Myocyte (in vitro differentiated cells): Measurements from ENCODE around the gene PTPN11. TPM values are rescaled to one million over a fixed set of nuclear protein-coding genes. Genes with fewer than 3 reads are reported as not detected.
"Not testable (repeated sequence)": the region's sequence is repeated elsewhere in the genome, so short reads cannot be mapped to it uniquely, and the experiment has no call there.

Experiments used
- DNase-seq: peaks from one replicate; pipeline ENCODE4 v3.0.0-alpha.2; 2012; ENCODE audit warnings: low read depth
- total RNA-seq: library from RNA; depleted of rRNA; stranded (reverse); fragments of >200 nt; gene quantifications from 2 replicates; pipeline ENCODE4 v1.2.3, GENCODE V29; 2014

The PTPN11 gene
- total RNA-seq, 1 donor from 2014 or later: 108 TPM

DNA sequence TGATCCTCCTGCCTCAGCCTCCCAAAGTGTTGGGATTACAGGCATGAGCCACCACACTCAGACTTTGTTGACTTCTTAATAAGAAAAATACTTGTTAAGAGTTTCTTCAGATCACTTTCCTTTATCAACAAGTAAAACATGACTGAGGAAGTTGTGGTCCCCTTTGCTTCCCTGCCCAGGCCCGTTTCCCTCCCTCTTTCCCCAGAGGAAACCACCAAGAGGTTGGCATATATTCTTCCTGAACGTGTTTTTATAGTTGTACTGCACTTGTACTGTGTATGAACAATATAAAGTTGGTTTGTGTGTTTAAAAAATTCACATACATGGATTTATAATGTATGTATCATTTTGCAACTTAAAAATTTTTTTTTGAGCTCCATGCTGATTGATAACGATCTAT is 28.4 kb downstream of the PTPN11 start:
- no peak for DNase-seq

DNA sequence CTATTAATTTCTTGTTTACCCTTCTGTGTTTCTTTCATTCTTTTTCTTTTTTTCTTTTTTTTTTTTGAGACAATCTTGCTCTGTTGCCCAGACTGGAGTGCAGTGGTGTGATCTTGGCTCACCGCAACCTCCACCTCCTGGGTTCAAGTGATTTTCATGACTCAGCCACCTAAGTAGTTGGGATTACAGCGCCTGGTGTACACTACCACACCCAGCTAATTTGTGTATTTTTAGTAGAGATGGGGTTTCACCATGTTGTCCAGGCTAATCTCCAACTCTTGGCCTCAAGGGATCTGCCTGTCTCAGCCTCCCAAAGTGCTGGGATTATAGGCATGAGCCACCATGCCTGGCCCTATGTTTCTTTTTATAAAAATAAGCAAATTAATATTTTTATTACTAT is 29.4 kb downstream of the PTPN11 start:
- peak; percentile 30 for DNase-seq

DNA sequence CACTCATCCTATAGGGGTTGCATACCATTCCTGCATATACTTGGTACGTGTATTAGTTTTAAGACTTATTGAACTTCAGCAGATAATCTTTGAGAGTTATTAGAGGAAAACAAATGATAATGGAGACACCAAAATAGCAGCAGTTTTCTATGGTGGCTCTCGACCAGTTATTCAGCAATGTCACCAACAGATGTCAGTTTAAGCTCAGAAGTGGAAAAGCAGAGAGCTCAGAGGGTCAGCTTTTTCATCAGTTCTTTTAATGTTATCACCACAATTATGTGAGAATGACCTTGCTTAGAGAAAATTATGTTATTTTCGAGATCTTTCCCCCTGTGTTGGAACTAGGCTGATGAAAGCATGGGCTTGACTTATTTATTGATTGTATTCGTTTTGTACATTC is 32.0 kb downstream of the PTPN11 start:
- DNase-seq: no peak

DNA sequence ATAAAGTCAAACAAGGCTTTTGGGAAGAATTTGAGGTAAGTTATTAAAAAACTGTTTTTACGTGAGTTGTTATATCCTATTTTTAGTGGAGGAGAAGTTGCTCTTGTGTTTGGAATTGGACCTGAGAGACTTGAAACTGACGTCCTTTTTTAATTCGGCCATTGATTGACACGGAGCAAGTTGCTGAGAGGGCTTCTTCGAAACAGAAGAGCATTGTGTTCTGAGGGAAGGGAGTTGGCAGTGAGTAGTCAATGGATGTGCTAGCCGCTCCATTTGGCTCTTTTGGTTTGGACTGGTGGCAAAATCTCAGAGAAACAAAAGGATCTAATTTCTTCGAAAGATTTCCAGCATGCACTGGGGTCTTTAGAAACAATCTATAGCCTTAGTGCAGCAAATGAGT is 37.3 kb downstream of the PTPN11 start:
- no peak for DNase-seq

DNA sequence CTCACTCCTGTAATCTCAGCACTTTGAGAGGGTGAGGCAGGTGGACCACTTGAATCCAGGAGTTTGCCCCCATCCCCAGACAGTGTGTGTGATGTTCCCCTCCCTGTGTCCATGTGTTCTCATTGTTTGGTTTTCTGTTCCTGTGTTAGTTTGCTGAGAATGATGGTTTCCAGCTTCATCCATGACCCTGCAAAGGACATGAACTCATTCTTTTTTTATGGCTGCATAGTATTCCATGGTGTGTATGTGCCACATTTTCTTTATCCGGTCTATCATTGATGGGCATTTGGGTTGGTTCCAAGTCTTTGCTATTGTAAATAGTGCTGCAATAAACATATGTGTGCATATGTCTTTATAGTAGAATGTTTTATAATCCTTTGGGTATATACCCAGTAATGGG is 38.4 kb downstream of the PTPN11 start:
- DNase-seq: not testable (repeated sequence)

DNA sequence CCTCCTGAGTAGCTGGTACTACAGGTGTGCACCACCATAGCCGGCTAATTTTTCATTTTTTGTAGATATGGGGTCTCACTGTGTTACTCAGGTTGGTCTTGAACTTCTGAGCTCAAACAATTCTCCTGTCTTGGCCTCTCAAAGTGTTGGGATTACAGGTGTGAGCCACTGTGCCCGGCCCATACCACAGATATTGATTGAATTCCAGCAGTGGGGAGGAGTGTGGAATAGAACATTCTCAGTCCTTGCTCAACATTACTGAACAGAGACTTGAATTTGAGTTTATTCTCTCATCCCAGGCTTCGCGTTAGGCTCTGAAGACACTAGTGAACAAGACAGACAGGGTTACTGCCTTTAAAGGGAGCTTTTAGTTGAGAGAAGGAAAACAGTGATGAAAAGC is 39.6 kb downstream of the PTPN11 start:
- DNase-seq: no peak

DNA sequence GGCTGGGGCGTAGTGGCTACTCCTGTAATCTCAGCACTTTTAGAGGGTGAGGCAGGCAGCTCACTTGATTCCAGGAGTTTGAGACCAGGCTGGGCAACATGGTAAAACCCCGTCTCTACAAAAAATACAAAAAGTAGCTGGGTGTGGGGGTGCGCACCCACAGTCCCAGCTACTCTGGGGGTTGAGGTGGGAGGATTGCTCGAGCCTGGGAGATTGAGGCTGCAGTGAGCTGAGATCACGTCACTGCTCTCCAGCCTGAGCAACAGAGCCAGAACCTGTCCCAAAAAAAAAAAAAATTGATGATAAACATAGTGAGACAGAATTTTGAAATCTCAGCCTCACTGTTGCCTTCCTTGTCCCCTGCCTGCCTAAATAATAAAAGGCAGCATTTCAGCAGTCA is 40.0 kb downstream of the PTPN11 start:
- no peak for DNase-seq

DNA sequence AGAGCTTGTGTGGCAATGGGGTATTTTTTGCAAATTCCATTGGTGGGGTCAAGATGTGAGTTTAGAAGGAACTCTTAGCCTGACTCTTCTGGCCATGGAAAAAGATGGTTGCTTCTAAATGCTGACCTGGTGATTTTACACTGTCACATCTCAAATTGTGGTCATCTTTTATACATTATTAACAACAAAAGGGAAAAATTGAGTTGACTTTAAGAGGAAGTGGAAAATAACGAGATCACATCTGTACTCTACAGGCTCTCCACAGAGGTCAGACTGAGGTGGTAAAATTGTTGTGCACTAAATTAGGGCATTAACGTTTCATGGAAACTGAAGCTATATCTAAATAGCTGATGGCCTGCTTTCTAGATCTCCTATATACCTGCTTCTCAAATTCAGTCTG is 44.7 kb downstream of the PTPN11 start:
- no peak for DNase-seq

DNA sequence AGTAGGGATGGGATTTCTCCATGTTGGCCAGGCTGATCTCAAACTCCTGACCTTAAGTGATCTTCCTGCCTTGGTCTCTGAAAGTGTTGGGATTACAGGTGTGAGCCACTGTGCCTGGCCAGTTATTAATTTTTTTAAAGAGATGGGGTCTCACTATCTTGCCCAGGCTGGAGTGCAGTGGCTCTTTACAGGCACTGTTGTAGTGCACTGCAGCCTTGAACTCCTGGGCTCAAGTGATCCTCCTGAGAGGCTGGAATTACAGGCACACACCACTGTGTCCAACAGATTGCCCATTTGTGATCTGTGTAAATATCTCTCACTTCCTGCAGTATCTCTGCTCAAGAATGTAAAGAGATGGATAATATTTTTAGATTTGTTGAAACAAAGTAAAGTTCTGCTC is 45.9 kb downstream of the PTPN11 start:
- DNase-seq: no peak

DNA sequence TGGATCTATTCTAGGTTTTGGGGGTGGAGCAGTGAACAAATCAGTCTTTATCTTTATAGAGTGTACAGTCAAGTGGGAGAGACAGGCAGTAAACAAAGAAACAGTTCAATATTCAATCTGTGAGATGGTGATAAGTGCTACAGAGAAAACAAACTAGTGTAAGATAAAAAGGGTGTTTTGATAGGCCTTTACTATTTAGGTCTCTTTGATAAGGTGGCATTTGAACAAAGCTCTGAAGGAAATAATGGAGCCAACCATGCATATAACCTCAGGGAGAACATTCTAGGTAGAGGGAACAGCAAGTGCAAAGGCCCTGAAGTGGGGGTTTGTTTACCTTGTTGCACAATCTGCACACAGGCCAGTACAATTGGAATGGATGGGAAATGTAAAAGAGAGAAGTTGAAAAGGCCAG is 47.3 kb downstream of the PTPN11 start:
- DNase-seq: no peak

DNA sequence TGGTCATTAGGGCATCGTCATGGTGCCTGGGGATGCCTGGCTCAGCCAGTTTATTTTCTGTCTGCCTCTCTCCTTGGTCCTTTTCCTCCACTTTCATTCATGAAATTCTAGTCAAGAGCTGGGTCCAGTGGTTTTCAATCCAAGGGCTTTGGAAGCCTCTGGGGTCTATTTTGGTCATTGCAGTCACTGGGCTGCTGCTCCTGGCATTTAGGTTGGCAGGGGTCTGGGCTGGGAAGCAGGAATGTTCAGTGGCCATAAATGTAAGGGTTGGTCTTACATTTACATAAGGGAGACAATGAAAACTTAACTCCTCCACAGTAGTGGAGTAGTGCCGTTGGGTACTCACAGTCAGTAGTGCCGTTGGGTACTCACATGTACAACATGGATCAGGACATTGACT is 48.1 kb downstream of the PTPN11 start:
- DNase-seq: peak; percentile 45

DNA sequence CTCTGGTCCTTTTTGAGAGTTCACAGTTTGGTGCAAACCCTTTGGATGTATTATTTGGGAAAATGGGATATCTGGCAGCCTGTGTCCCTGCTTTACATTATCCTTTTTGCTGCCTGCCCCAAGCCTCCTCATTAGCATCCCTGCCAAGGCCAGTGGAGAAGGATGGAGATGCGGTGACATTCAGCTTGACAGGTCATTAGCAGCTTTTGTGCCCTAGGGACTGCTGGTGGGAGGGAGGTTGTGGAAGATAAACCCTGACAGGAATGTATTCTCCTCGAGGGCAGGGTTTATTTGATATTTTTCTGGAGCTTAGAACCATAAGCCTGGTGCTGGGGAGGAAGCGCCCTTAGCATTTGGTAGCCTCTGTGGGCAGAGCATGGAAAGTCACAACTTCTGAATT is 49.3 kb downstream of the PTPN11 start:
- DNase-seq: no peak

DNA sequence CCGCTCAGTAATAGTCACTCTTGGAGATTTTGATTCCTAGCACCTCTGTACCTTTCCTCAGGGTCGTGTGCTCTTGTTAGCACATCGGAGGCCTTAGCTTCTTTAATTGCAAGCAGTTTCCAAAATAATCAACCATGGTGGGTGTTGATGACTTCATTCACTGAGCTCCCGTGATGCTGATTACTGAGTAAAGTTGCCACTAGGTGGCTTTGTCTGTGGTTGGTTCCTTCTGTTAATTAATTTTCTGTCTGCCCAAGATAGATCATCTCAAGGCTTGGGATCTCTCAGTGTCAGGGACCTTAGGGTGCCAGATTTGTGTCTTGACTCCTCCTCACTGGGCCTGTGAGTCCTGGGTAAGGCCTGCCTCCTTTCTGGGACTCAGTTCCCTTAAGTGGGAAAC is 54.3 kb downstream of the PTPN11 start:
- DNase-seq: no peak

DNA sequence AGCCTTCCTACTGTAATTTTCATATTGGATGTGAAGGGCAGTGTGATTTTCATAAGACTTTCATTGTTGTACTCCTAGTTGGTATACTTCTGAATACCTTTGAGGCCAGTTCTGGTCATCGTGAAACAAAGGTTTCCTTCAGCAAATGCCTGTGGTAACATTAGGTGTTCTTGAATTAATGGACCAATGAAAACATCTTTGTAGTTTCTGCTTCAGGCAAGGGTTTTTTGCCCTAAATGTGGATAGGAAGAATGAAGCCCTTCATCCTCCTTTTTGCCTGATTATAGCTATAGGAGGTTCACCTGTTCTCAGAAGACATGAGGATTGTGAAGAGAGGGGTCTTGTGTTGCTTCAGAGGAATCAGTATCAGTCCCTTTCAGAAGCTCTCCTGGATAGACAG is 60.7 kb downstream of the PTPN11 start:
- no peak for DNase-seq

DNA sequence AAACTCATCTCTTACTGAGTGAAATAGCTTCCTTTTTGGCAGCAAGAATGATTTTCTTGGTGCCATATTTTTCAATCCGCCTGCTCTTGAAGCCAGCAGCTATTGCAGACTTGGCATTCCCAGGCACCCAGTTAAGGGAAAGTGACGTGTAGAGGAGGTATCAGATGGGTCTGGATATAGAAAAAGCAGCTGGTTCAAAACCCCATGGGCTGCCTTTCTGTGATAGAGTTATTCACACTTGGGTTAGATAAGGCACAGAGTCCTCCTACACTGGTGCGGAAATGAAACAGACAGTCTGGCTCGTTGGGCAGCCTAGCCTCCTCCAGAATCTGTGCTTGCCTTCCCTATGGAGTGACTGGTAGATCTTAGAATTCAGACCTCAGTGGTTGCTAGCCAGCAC is 62.2 kb downstream of the PTPN11 start:
- peak; percentile 16 for DNase-seq

DNA sequence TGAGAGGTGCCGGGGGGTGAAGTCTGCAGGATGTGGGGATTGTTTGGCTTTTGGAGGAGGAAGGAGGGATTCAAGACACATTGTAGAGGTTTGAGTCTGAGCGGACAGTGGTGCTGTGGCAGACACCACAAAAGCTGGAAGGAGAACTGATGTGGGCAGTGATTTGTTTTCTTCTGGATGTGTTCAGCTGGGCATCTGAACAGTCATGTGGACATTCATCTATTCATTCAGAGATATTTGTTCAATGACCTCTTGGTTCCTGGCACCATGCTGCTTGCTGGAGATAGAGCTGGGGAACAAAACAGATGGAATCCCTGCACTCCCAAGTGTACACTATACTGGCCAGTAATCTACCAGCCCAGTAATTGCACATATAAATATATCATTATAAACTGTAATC is 64.0 kb downstream of the PTPN11 start:
- DNase-seq: no peak

DNA sequence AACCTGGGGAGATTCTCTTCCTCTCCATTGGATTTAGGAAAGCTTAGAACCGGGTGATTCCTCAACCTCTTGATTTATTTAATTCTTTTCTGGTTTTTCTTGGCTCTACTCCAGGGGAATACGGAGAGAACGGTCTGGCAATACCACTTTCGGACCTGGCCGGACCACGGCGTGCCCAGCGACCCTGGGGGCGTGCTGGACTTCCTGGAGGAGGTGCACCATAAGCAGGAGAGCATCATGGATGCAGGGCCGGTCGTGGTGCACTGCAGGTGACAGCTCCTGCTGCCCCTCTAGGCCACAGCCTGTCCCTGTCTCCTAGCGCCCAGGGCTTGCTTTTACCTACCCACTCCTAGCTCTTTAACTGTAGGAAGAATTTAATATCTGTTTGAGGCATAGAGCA is 67.6 kb downstream of the PTPN11 start:
- DNase-seq: no peak

DNA sequence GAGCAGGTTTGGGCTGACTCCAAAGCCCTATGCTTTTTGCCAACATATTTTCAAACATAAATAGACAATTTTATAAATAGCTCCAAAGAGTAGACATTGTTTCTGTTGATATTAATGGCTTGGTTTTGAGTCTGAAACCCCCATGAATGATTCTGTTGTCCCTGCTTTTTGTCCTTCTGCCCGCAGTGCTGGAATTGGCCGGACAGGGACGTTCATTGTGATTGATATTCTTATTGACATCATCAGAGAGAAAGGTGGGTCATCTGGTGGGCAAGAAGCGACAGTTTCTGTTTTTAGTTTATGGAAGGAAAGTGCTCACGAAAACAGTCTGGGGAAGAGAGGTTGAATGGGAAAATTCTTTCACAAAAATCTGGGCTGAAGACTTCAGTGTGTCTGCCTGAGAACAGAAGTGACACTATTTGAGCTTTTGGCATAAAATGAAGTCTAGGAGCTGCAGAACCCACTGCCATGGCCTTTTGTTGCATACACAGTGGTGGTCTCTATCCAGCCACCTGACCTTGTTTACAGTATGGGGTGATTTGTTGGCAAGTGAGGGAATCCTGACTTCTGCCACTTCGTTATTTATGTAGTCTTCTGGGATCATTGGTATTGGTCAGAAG is 69.6 kb downstream of the PTPN11 start:
- DNase-seq: no peak

DNA sequence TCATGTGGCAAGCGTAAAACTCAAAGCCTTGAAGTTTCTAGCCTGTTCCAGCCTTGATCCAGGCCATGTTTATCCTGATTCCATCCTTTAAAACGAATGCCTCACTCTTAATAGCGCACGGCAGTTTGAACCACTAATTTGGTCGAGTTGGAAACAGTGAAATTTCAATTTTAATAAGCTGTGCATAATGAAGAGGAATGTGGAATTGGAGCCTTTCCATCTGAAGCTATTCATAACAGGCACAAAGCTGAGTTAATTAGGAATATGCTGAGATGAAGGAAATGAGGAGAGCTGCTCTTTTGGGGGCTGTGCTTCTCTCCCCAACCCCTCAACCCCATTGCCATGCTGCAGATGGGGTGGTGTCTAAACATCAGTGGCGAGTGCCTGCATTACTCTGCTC is 70.7 kb downstream of the PTPN11 start:
- DNase-seq: no peak

DNA sequence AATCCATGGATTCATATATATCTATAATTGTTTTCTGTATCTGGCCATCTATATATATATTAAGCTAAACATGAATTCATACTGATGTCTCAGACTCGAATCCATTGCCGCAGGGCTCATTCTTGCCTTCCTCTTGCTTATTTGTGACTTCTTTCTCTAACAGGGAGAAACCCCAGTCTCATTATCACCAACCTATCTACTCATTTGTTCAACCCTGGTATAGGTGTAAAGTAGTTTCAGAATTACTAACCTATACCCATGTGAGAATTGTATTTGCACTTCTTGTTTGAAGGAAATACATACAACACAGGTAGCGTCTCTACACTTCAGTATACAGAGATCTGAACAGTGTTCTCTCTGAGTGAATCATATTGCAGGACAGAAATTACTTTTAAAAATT is 77.7 kb downstream of the PTPN11 start:
- DNase-seq: no peak

DNA sequence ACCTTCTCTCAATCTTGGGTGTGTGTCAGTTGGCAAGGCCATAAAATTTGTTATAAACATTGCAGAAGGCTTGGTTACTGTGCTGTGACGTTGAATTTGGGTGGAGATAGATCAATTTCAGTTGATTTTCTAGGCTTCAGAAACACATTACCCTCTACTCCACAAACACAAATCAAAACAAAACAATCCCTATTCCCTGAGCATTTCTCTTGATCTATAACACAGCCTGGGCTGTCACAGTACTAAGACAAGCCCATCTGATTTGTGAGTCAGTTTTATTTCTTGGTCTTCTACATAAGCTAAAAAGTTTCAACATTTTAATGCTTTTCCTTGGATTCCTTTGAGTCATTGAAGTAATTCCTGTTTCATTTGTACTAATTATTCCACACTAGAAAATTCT is 79.8 kb downstream of the PTPN11 start:
- no peak for DNase-seq

DNA sequence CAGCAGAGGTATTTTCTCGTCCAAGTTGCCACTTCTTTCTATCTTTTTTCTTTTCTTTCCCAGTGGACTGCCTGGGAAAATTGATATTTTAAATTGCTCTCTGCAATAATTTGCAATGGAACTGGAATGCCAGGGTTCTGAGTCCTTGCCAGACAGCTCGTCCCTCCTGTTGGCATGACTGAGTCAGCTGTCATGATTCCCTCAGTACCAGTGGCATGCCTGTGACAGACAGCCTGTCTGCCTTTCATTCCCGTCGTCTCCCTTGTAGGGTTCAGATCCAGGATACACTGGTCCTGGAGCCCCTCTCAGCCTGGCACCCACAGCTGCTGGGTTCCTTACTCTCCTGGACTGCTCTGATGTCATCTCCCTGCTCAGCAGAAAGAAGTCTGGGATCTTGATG is 84.8 kb downstream of the PTPN11 start:
- peak; percentile 77 for DNase-seq

DNA sequence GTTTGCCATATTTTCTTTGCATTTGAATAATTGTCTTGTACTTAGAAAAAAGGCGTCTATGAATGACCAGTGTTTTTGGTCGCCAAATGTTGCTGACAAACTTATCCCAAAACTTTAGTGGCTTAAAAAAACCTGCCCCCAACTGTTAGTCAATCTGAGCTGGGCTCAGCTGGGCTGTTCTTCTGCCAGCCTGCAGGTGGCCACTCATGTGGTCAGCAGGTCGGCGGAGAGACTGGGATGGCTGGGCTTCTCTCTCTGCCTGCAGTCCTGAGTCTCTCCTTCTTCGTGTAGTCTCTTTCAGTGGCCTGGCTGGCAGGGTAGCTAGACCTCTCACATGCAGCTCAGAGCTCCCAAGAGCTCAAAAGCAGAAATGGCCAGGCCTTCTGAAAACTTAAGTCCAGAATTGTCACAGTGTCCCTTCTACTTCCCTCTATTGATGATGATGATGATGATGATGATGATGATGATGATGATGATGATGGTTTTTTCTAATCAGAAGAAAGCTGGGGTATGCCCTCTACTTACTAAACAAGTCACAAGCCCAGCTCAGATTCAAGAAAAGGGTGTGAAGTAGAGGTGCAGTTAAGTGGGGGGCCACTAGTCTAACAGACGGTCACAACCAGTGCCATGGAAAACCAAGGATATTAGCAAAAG is 87.9 kb downstream of the PTPN11 start:
- no peak for DNase-seq

DNA sequence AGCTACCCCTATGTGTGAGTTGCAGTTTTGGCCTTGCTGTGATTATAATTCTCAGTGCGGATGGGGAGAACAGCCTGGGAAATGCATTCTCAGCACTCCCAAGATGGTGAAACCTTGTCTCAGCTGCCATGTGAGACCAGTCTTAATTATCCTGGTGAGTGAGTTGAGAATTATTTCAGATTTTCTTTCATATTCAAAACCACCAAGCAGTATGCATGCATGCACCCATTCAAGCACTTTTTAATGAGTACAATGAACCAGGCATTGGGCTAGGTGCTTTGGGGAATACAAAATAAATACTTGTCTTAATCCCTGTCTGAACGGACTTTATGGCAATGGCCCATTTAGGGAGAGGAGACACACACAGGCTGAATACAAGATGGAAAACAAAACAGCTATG is 94.7 kb downstream of the PTPN11 start:
- no peak for DNase-seq
